OCI-LY7 (cell line): ENCODE data around the gene GABRG3.

ENCODE experiments used
- CTCF ChIP-seq: fragments of 200-600 bp; sonication (generic); conservative IDR thresholded peaks from 2 replicates; pipeline ENCODE4 v1.5.1; 2014; ENCODE audit warnings: mild to moderate bottlenecking, antibody characterized with exemption, low read length, moderate library complexity, mixed read lengths
- EZH2phosphoT487 ChIP-seq: fragments of 200-600 bp; sonication (generic); IDR thresholded peaks from 2 replicates; pipeline ENCODE4 v1.6.1; 2018; ENCODE audit warnings: low read depth, borderline replicate concordance, mild to moderate bottlenecking, mixed run types, antibody characterized with exemption, low read length, moderate library complexity, mixed read lengths

GRCh38 chr15:27045796-27046195 is 74.8 kb downstream of the GABRG3 start:
- TF ChIP-seq CTCF (no peak), EZH2phosphoT487 (no peak)
